H9 (cell line): Measurements from ENCODE around the gene ARHGAP15. TPM values are rescaled to one million over a fixed set of nuclear protein-coding genes. Genes with fewer than 3 reads are reported as not detected.

ENCODE experiments used
- DNase-seq: peaks from one replicate; pipeline ENCODE4 v3.0.0-alpha.2; 2017
- H2AFZ ChIP-seq: one replicate; pipeline ENCODE4 v1.6.1; 2013; ENCODE audit warnings: mild to moderate bottlenecking, low read length, control low read depth, moderate library complexity
- H2AK5ac ChIP-seq: 2 replicates; pipeline ENCODE4 v1.6.1; 2013; ENCODE audit warnings: low read length, control low read depth, mixed read lengths; ENCODE audit not compliant: insufficient read length
- H2BK120ac ChIP-seq: one replicate; pipeline ENCODE4 v1.6.1; 2013; ENCODE audit warnings: low read depth, mild to moderate bottlenecking, low read length, control low read depth, inconsistent platforms; ENCODE audit not compliant: poor library complexity, severe bottlenecking
- H2BK12ac ChIP-seq: 2 replicates; pipeline ENCODE4 v1.6.1; 2013; ENCODE audit warnings: low read length, control low read depth, mixed read lengths, low read depth; ENCODE audit not compliant: insufficient read length
- H2BK15ac ChIP-seq: 2 replicates; pipeline ENCODE4 v1.6.1; 2013; ENCODE audit warnings: low read depth, low read length, control low read depth
- H2BK20ac ChIP-seq: one replicate; pipeline ENCODE4 v1.6.1; 2013; ENCODE audit warnings: low read depth, mild to moderate bottlenecking, low read length, control low read depth, inconsistent platforms; ENCODE audit not compliant: poor library complexity, severe bottlenecking
- H2BK5ac ChIP-seq: 2 replicates; pipeline ENCODE4 v1.6.1; 2013; ENCODE audit warnings: low read length, control low read depth, mixed read lengths; ENCODE audit not compliant: insufficient read length
- H3K14ac ChIP-seq: 2 replicates; pipeline ENCODE4 v1.6.1; 2013; ENCODE audit warnings: low read length, control low read depth; ENCODE audit not compliant: insufficient read depth
- H3K18ac ChIP-seq: 2 replicates; pipeline ENCODE4 v1.6.1; 2013; ENCODE audit warnings: low read depth, mild to moderate bottlenecking, mixed read lengths, low read length, control low read depth; ENCODE audit not compliant: insufficient read length
- H3K23ac ChIP-seq: 2 replicates; pipeline ENCODE4 v1.6.1; 2013; ENCODE audit warnings: low read length, control low read depth, mixed read lengths, low read depth; ENCODE audit not compliant: insufficient read length
- H3K23me2 ChIP-seq: 2 replicates; pipeline ENCODE4 v1.6.1; 2013; ENCODE audit warnings: low read depth, mild to moderate bottlenecking, mixed read lengths, low read length, control low read depth; ENCODE audit not compliant: insufficient read length, poor library complexity, severe bottlenecking
- H3K27ac ChIP-seq: 2 replicates; pipeline ENCODE4 v1.5.1; 2013; ENCODE audit warnings: low read length, control low read depth, mixed read lengths, low read depth; ENCODE audit not compliant: insufficient read length
- H3K27me3 ChIP-seq: 2 replicates; pipeline ENCODE4 v1.6.1; 2013; ENCODE audit warnings: low read length, control low read depth, inconsistent platforms; ENCODE audit not compliant: insufficient read depth
- H3K4ac ChIP-seq: 2 replicates; pipeline ENCODE4 v1.6.1; 2013; ENCODE audit warnings: low read depth, mild to moderate bottlenecking, control low read depth, inconsistent platforms, low read length, moderate library complexity
- H3K4me1 ChIP-seq: 2 replicates; pipeline ENCODE4 v1.6.1; 2013; ENCODE audit warnings: low read length, control low read depth, inconsistent platforms; ENCODE audit not compliant: insufficient read depth
- H3K4me2 ChIP-seq: 2 replicates; pipeline ENCODE4 v1.6.1; 2013; ENCODE audit warnings: low read length, control low read depth, mixed read lengths; ENCODE audit not compliant: insufficient read length, insufficient read depth
- H3K56ac ChIP-seq: 2 replicates; pipeline ENCODE4 v1.6.1; 2013; ENCODE audit warnings: low read depth, mild to moderate bottlenecking, mixed read lengths, low read length, control low read depth; ENCODE audit not compliant: insufficient read length
- H3K79me1 ChIP-seq: 2 replicates; pipeline ENCODE4 v1.6.1; 2013; ENCODE audit warnings: low read depth, mild to moderate bottlenecking, moderate library complexity, low read length, control low read depth, inconsistent platforms; ENCODE audit not compliant: insufficient read depth, poor library complexity, severe bottlenecking
- H3K79me2 ChIP-seq: 2 replicates; pipeline ENCODE4 v1.6.1; 2013; ENCODE audit warnings: low read length, control low read depth, inconsistent platforms; ENCODE audit not compliant: insufficient read depth
- H3K9ac ChIP-seq: 2 replicates; pipeline ENCODE4 v1.6.1; 2013; ENCODE audit warnings: low read length, control low read depth, mixed read lengths; ENCODE audit not compliant: insufficient read length; ENCODE audit errors: extremely low read depth
- H3K9me3 ChIP-seq: one replicate; pipeline ENCODE4 v1.6.1; 2013; ENCODE audit warnings: low read depth, low read length, inconsistent platforms; ENCODE audit not compliant: control insufficient read depth
- H3T11ph ChIP-seq: one replicate; pipeline ENCODE4 v1.6.1; 2013; ENCODE audit warnings: mild to moderate bottlenecking, low read length, control low read depth, inconsistent platforms
- H4K20me1 ChIP-seq: one replicate; pipeline ENCODE4 v1.6.1; 2013; ENCODE audit not compliant: control insufficient read depth, insufficient read length, insufficient read depth
- H4K5ac ChIP-seq: 2 replicates; pipeline ENCODE4 v1.6.1; 2013; ENCODE audit warnings: low read depth, mild to moderate bottlenecking, mixed read lengths, low read length, control low read depth; ENCODE audit not compliant: insufficient read length
- H4K8ac ChIP-seq: replicated peaks from 2 replicates; pipeline ENCODE4 v1.6.1; 2013; ENCODE audit warnings: low read length, control low read depth, mixed read lengths, low read depth; ENCODE audit not compliant: insufficient read length
- H4K91ac ChIP-seq: 2 replicates; pipeline ENCODE4 v1.6.1; 2013; ENCODE audit warnings: low read depth, mild to moderate bottlenecking, moderate library complexity, mixed read lengths, low read length, control low read depth; ENCODE audit not compliant: insufficient read length
- H3K27ac Mint-ChIP-seq, 3 experiments: 2 replicates in 2 of 3; 3 replicates in 1 of 3; pipeline ENCODE4 v1.8.0; 2020 to 2021; ENCODE audit warnings: mixed read lengths in 3 of 3, mild to moderate bottlenecking in 1 of 3, moderate library complexity in 1 of 3
- H3K27me3 Mint-ChIP-seq: 2 replicates; pipeline ENCODE4 v1.8.0; 2021; ENCODE audit warnings: low read depth, mild to moderate bottlenecking, moderate library complexity, mixed read lengths
- H3K36me3 Mint-ChIP-seq, 3 experiments: 2 replicates in 2 of 3; 3 replicates in 1 of 3; pipeline ENCODE4 v1.8.0; 2020 to 2021; ENCODE audit warnings: low read depth in 3 of 3, mixed read lengths in 3 of 3; ENCODE audit not compliant: insufficient read depth in 1 of 3
- H3K4me1 Mint-ChIP-seq, 2 experiments: 2 replicates each; pipeline ENCODE4 v1.8.0; 2020; ENCODE audit warnings: mixed read lengths in 2 of 2
- H3K4me3 Mint-ChIP-seq, 2 experiments: 2 replicates in 1 of 2; 3 replicates in 1 of 2; pipeline ENCODE4 v1.8.0; 2020 to 2021; ENCODE audit warnings: mild to moderate bottlenecking in 2 of 2, mixed read lengths in 2 of 2, moderate library complexity in 1 of 2
- H3K9me3 Mint-ChIP-seq, 2 experiments: 2 replicates in 1 of 2; 3 replicates in 1 of 2; pipeline ENCODE4 v1.8.0; 2020; ENCODE audit warnings: mild to moderate bottlenecking in 2 of 2, mixed read lengths in 2 of 2, moderate library complexity in 1 of 2
- CTCF ChIP-seq: fragments of 200-600 bp; sonication (generic); conservative IDR thresholded peaks from 3 replicates; pipeline ENCODE4 v1.8.0; 2021; ENCODE audit warnings: antibody characterized with exemption, mild to moderate bottlenecking
- WGBS: extraction: QIAGEN DNeasy Blood & Tissue Kit; methylation state at CpG from one replicate; pipeline ENCODE4 v1.1.7; 2013; ENCODE audit warnings: missing lambda C conversion rate, low lambda C conversion rate, mixed read lengths; ENCODE audit not compliant: insufficient read length; ENCODE audit errors: extremely low coverage; 5-methylcytosine and 5-hydroxymethylcytosine counted together
- total RNA-seq: library from RNA; stranded (reverse); gene quantifications from 2 replicates; pipeline ENCODE4 v1.2.1, GENCODE V29; 2021

The ARHGAP15 gene
- total RNA-seq, 1 experiment from 2014 or later: not detected

GRCh38 chr2:143469323-143469722, 340.1 kb downstream of the ARHGAP15 start:
- H3K27me3 Mint-ChIP-seq: no peaks in the 10 kb centered on the region
- peaks cover 2 to 8% of the 10 kb centered on the region in 2 experiments; a peak in 3 of 4 replicates for H3K4me1 Mint-ChIP-seq
- Histone ChIP-seq H2BK5ac (no peak overlapping the region), H2BK15ac (no peak overlapping the region), H4K8ac (no peak overlapping the region), H3K27ac (no peak overlapping the region), H3K9me3 (no peaks in the 10 kb centered on the region), H3K14ac (no peak overlapping the region), H3T11ph (no peak overlapping the region), H3K4ac (no peak overlapping the region), H3K4me2 (no peak overlapping the region), H3K79me2 (no peaks in the 10 kb centered on the region), H4K20me1 (no peaks in the 10 kb centered on the region), H3K9ac (no peak overlapping the region), H2BK120ac (no peak overlapping the region), H2AK5ac (no peak overlapping the region), H3K56ac (no peak overlapping the region), H3K27me3 (no peaks in the 10 kb centered on the region), H3K23ac (no peak overlapping the region), H3K18ac (no peak overlapping the region), H4K91ac (no peak overlapping the region), H2BK12ac (no peak overlapping the region), H2BK20ac (no peak overlapping the region), H4K5ac (no peak overlapping the region), H3K79me1 (no peaks in the 10 kb centered on the region), H3K23me2 (no peaks in the 10 kb centered on the region), H2AFZ (no peak overlapping the region), H3K4me1 (no peaks in the 10 kb centered on the region)
- no peak overlapping the region; a peak in 1 of 7 replicates for H3K27ac Mint-ChIP-seq
- DNase-seq: no peak
- WGBS: no CpG with 5 or more reads among the region's 7 CpGs
- no peak overlapping the region for H3K4me3 Mint-ChIP-seq
- peaks cover 0 to 5% (median 0%) of the 10 kb centered on the region in 3 experiments; a peak in 1 of 7 replicates for H3K36me3 Mint-ChIP-seq
- TF ChIP-seq CTCF: no peak
- no peaks in the 10 kb centered on the region; a peak in 1 of 5 replicates for H3K9me3 Mint-ChIP-seq
